ENCODE data around the gene KRTCAP2. TPM values are rescaled to one million over a fixed set of nuclear protein-coding genes. Genes with fewer than 3 reads are reported as not detected.
"Not testable (repeated sequence)": the region's sequence is repeated elsewhere in the genome, so short reads cannot be mapped to it uniquely, and the experiment has no call there.

The KRTCAP2 gene
- total RNA-seq, 1 experiment from 2014 or later: 179 TPM

GRCh38 chr1:155163785-155164184 is 9.3 kb downstream of the KRTCAP2 start:
- BruUV-seq (replicated peaks); H3K36me3 ChIP-seq (ENCODE audit: insufficient read depth, low read length, poor library complexity, severe bottlenecking); H3K9me3 ChIP-seq (ENCODE audit: low read depth, low read length, poor library complexity, severe bottlenecking); H3K4me3 ChIP-seq (ENCODE audit: low read depth, low read length, poor library complexity, severe bottlenecking); intact Hi-C loops (cut with micrococcal nuclease; ENCODE audit: unreplicated experiment); POLR2A ChIA-PET (ENCODE audit: low non-redundant PET); CTCF ChIA-PET; H3K4me1 ChIP-seq (ENCODE audit: insufficient read depth, low read length, poor library complexity, severe bottlenecking); DNase-seq (ENCODE audit: low spot score); H3K27me3 ChIP-seq (replicated peaks; ENCODE audit: insufficient read depth, low read depth, low read length, poor library complexity); H3K27ac ChIP-seq (ENCODE audit: low read depth, low read length, poor library complexity, severe bottlenecking): not testable (repeated sequence)

GRCh38 chr1:155162631-155163030 is 10.5 kb downstream of the KRTCAP2 start:
- BruUV-seq (replicated peaks): not testable (repeated sequence)

GRCh38 chr1:155160128-155160527 is 13.0 kb downstream of the KRTCAP2 start:
- no TSS peak for BruUV-seq (replicated peaks)
- intact Hi-C loops (cut with micrococcal nuclease; ENCODE audit: unreplicated experiment): no loop called here
- POLR2A ChIA-PET (ENCODE audit: low non-redundant PET): no interaction called here
- CTCF ChIA-PET: interaction anchor here (0.7 kb wide), 1 partner anchor 69 kb away, joined by 3 read pairs; no protein-coding TSS in a partner anchor
- no peaks in the 10 kb centered on the region for H3K9me3 ChIP-seq (ENCODE audit: low read depth, low read length, poor library complexity, severe bottlenecking)
- no peak overlapping the region for H3K27ac ChIP-seq (ENCODE audit: low read depth, low read length, poor library complexity, severe bottlenecking)
- no peak for TF ChIP-seq EZH2 (IDR thresholded peaks at IDR 0.05; ENCODE audit: borderline replicate concordance, low read depth, low read length, poor library complexity, severe bottlenecking)
- no peak for TF ChIP-seq CTCF (conservative IDR thresholded peaks at IDR 0.05; ENCODE audit: low read depth, low read length)
- H3K36me3 ChIP-seq (ENCODE audit: insufficient read depth, low read length, poor library complexity, severe bottlenecking): no peaks in the 10 kb centered on the region
- H3K27me3 ChIP-seq (replicated peaks; ENCODE audit: insufficient read depth, low read depth, low read length, poor library complexity): no peaks in the 10 kb centered on the region
- no peak for DNase-seq (ENCODE audit: low spot score)
- no peak overlapping the region for H3K4me3 ChIP-seq (ENCODE audit: low read depth, low read length, poor library complexity, severe bottlenecking)
- no peaks in the 10 kb centered on the region for H3K4me1 ChIP-seq (ENCODE audit: insufficient read depth, low read length, poor library complexity, severe bottlenecking)

More at GRCh38 chr1:155162631-155163030, 10.5 kb downstream of the KRTCAP2 start:
- intact Hi-C loops (cut with micrococcal nuclease; ENCODE audit: unreplicated experiment); H3K36me3 ChIP-seq (ENCODE audit: insufficient read depth, low read length, poor library complexity, severe bottlenecking); H3K27me3 ChIP-seq (replicated peaks; ENCODE audit: insufficient read depth, low read depth, low read length, poor library complexity); H3K9me3 ChIP-seq (ENCODE audit: low read depth, low read length, poor library complexity, severe bottlenecking); DNase-seq (ENCODE audit: low spot score); H3K4me1 ChIP-seq (ENCODE audit: insufficient read depth, low read length, poor library complexity, severe bottlenecking); H3K27ac ChIP-seq (ENCODE audit: low read depth, low read length, poor library complexity, severe bottlenecking); CTCF ChIA-PET; H3K4me3 ChIP-seq (ENCODE audit: low read depth, low read length, poor library complexity, severe bottlenecking): not testable (repeated sequence)
- POLR2A ChIA-PET (ENCODE audit: low non-redundant PET): interaction anchor here (0.7 kb wide), 1 partner anchor 126 kb away, joined by 9 read pairs; no protein-coding TSS in a partner anchor

- TF ChIP-seq EZH2 (IDR thresholded peaks at IDR 0.05; ENCODE audit: borderline replicate concordance, low read depth, low read length, poor library complexity, severe bottlenecking): no peak
- TF ChIP-seq CTCF (conservative IDR thresholded peaks at IDR 0.05; ENCODE audit: low read depth, low read length): no peak
- CTCF ChIA-PET: no interaction called here
- no TSS peak for BruUV-seq (replicated peaks)
- no peak for DNase-seq (ENCODE audit: low spot score)
- Histone ChIP-seq H3K27ac (ENCODE audit: low read depth, low read length, poor library complexity, severe bottlenecking) (no peak overlapping the region), H3K9me3 (ENCODE audit: low read depth, low read length, poor library complexity, severe bottlenecking) (no peaks in the 10 kb centered on the region), H3K4me3 (ENCODE audit: low read depth, low read length, poor library complexity, severe bottlenecking) (no peak overlapping the region), H3K36me3 (ENCODE audit: insufficient read depth, low read length, poor library complexity, severe bottlenecking) (no peaks in the 10 kb centered on the region), H3K27me3 (replicated peaks; ENCODE audit: insufficient read depth, low read depth, low read length, poor library complexity) (no peaks in the 10 kb centered on the region), H3K4me1 (ENCODE audit: insufficient read depth, low read length, poor library complexity, severe bottlenecking) (no peaks in the 10 kb centered on the region)
- intact Hi-C loops (cut with micrococcal nuclease; ENCODE audit: unreplicated experiment): no loop called here
- POLR2A ChIA-PET (ENCODE audit: low non-redundant PET): no interaction called here
Observed at GRCh38 chr1:155158991-155159390, 14.1 kb downstream of the KRTCAP2 start.

- H3K27ac ChIP-seq (ENCODE audit: low read depth, low read length, poor library complexity, severe bottlenecking); H3K27me3 ChIP-seq (replicated peaks; ENCODE audit: insufficient read depth, low read depth, low read length, poor library complexity); H3K9me3 ChIP-seq (ENCODE audit: low read depth, low read length, poor library complexity, severe bottlenecking); CTCF ChIA-PET; H3K36me3 ChIP-seq (ENCODE audit: insufficient read depth, low read length, poor library complexity, severe bottlenecking); intact Hi-C loops (cut with micrococcal nuclease; ENCODE audit: unreplicated experiment); DNase-seq (ENCODE audit: low spot score); BruUV-seq (replicated peaks); POLR2A ChIA-PET (ENCODE audit: low non-redundant PET); H3K4me3 ChIP-seq (ENCODE audit: low read depth, low read length, poor library complexity, severe bottlenecking); H3K4me1 ChIP-seq (ENCODE audit: insufficient read depth, low read length, poor library complexity, severe bottlenecking): not testable (repeated sequence)
Observed at GRCh38 chr1:155155996-155156643, 17.0 kb downstream of the KRTCAP2 start.

All from A673 (cell line).